Measurements from ENCODE around the gene MAML3.

MAML3 gene

DNA sequence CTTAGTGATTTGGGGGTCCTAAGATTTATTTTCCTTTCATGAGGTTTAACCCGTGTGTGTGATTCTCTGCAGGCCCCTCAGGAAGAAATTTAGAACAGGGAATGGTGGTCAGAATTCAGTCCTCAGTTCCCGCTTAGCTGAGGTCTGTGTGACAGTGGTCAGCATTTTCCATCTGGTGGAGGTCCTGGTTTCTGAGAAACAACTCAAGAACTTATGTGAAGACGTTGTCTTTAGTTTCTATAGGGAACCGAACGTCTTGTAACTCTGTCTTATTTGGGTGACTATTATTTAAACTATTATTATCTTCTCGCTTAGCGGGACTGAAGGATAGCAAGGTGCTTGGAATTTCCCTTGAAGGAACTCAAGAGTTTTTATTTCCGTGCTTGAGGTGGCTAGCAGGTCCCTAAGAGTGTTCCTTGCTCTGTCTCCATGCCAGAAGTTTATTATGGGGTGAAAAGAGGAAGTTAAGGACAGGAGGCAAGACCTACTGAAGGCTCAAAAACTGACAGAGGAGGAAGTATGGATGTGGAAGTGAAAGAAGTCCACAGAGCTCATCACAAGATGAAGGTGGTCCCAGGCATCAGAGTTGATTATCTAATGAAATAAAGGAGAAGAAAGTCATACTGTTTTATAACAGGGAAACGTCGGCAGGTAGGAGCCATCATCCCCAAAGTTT is 479.0 kb downstream of the MAML3 start:
- no peaks in the 10 kb centered on the region for H3K9me3 Mint-ChIP-seq
- no peaks in the 10 kb centered on the region for H3K27me3 Mint-ChIP-seq
- no peak for DNase-seq
- no peaks in the 10 kb centered on the region for H3K4me1 Mint-ChIP-seq (ENCODE audit: low read depth)
- H3K27ac Mint-ChIP-seq = no peak overlapping the region
- H3K36me3 Mint-ChIP-seq (ENCODE audit: low read depth) = peaks cover 2% of the 10 kb centered on the region
- no peak overlapping the region for H3K4me3 Mint-ChIP-seq

GRCh38 chr4:139672732-139673131 is 481.3 kb downstream of the MAML3 start:
- H3K4me1 Mint-ChIP-seq (ENCODE audit: low read depth) = no peaks in the 10 kb centered on the region
- no peak for DNase-seq
- no peak overlapping the region for H3K27ac Mint-ChIP-seq
- no peaks in the 10 kb centered on the region for H3K9me3 Mint-ChIP-seq
- H3K4me3 Mint-ChIP-seq = no peak overlapping the region
- no peaks in the 10 kb centered on the region for H3K36me3 Mint-ChIP-seq (ENCODE audit: low read depth)
- H3K27me3 Mint-ChIP-seq = no peaks in the 10 kb centered on the region

DNA sequence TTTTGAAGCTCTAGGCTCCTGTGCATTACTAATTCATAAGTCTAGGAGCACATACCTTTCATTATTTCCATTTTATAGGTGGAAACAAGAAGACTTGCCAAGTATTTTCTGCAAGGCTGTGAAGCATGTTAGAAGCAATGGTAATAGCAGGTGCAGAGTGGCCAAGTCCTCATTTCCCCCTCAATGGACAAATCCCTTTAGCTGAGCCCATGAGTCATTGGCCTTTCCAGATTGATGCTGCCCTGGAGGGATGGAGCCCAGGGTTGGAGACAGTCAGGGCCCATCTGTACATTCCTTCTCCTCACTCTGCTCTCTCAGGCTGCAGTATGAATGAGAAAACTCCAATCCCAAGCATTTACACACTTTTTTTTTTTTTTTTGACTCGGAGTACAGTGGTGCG is 481.8 kb downstream of the MAML3 start:
- H3K4me3 Mint-ChIP-seq = no peak overlapping the region

GRCh38 chr4:139670775-139671174 is 483.2 kb downstream of the MAML3 start:
- DNase-seq = no peak
- Mint-ChIP-seq H3K27ac (no peak overlapping the region), H3K27me3 (no peaks in the 10 kb centered on the region), H3K4me1 (ENCODE audit: low read depth) (peaks cover 13% of the 10 kb centered on the region), H3K9me3 (no peaks in the 10 kb centered on the region), H3K4me3 (no peak overlapping the region), H3K36me3 (ENCODE audit: low read depth) (no peaks in the 10 kb centered on the region)

More for the DNA sequence above, 481.8 kb downstream of the MAML3 start:
- H3K27me3 Mint-ChIP-seq = no peaks in the 10 kb centered on the region
- DNase-seq = no peak
- H3K4me1 Mint-ChIP-seq (ENCODE audit: low read depth) = no peaks in the 10 kb centered on the region
- no peak overlapping the region for H3K27ac Mint-ChIP-seq
- no peaks in the 10 kb centered on the region for H3K9me3 Mint-ChIP-seq
- no peaks in the 10 kb centered on the region for H3K36me3 Mint-ChIP-seq (ENCODE audit: low read depth)

DNA sequence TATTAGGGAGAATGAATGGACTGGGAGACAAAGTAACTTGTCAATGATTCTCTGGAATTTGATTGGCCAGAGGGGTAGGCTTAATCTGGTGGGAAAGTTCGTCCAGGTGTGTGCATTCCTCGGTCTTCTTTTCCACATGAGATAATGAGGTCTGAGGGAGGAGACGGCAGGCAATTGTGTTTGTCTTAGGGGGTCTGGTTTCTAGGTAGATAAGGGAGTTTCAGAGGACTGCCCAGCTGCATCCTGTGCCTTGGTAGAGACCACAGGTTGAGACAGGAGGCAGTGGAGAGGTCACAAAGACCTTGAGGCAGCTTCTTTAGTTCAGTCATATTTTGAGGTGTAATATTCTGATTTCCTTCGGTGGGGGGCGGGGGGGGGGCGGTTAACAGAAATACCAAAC is 484.1 kb downstream of the MAML3 start:
- H3K27ac Mint-ChIP-seq = no peak overlapping the region
- no peaks in the 10 kb centered on the region for H3K36me3 Mint-ChIP-seq (ENCODE audit: low read depth)
- H3K27me3 Mint-ChIP-seq = no peaks in the 10 kb centered on the region
- no peak for DNase-seq
- H3K4me3 Mint-ChIP-seq = no peak overlapping the region
- H3K9me3 Mint-ChIP-seq = no peaks in the 10 kb centered on the region
- H3K4me1 Mint-ChIP-seq (ENCODE audit: low read depth) = peaks cover 20% of the 10 kb centered on the region

DNA sequence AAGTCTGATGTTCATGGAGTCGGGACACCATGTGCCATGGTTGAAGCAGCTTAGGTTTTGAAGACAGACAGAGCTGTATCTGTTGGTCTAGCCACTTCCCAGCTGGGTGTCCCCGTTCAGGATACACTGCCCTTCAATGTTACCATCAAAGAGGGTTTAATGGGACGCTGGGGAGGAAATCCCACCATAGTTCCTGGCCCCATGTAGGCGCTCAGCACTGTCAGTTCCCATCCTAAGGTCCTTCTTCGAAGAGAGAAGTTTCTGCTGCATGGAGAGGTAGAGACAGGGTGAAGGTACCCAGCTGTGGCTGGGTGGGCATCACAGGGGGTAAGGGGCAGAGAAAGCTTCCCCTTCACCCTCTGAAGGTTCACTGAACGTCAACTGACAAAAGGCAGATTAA is 484.6 kb downstream of the MAML3 start:
- Mint-ChIP-seq H3K9me3 (no peaks in the 10 kb centered on the region), H3K36me3 (ENCODE audit: low read depth) (no peaks in the 10 kb centered on the region), H3K27ac (no peak overlapping the region), H3K4me3 (no peak overlapping the region), H3K4me1 (ENCODE audit: low read depth) (peaks cover 20% of the 10 kb centered on the region), H3K27me3 (no peaks in the 10 kb centered on the region)
- DNase-seq = no peak

DNA sequence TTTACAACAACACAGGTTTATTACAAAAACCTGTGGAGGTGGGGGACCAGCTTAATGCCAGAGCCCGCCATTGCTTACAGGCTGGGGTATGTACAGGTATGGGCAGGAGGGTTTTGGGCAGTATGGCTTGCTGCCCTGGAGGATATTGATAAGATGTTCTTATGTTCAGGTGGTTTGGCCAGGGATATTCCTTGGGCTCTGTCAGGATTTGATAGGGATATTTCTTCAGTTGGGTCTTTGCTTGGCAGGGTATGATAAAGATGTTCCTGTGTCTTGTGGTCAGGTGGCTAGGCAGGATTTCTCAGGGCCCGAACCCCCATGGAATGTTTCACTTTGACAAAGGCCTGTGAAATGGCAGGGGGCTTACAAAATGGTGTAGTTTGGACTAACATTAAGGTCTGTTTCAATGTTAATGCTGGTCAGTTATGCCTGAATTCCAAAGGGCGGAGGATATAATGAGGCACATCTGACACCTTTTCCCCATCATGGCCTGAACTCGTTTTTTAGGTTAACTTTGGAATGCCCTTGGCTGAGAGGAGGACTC is 485.3 kb downstream of the MAML3 start:
- Mint-ChIP-seq H3K27me3 (no peaks in the 10 kb centered on the region), H3K36me3 (ENCODE audit: low read depth) (no peaks in the 10 kb centered on the region), H3K9me3 (no peaks in the 10 kb centered on the region), H3K4me1 (ENCODE audit: low read depth) (peaks cover 20% of the 10 kb centered on the region), H3K4me3 (no peak overlapping the region), H3K27ac (no peak overlapping the region)
- DNase-seq = no peak

DNA sequence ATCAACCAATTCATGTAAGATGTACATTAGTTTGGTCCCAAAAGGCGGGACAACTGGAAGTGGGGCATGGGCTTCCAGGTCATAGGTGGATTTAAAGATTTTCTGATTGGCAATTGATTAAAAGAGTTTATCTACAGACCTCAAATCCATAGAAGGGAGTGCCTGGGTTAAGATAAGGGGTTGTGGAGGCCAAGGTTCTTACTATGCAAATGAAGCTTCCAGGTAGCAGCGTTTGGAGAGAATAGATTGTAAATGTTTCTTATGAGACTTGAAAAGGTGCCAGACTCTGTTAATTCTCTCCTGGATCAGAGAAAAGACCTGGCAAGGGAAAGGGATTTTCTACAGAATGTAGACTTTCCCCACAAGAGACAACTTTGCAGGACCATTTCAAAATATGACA is 485.9 kb downstream of the MAML3 start:
- no peaks in the 10 kb centered on the region for H3K27me3 Mint-ChIP-seq
- no peak for DNase-seq
- no peaks in the 10 kb centered on the region for H3K36me3 Mint-ChIP-seq (ENCODE audit: low read depth)
- H3K4me1 Mint-ChIP-seq (ENCODE audit: low read depth) = peaks cover 20% of the 10 kb centered on the region
- no peak overlapping the region for H3K27ac Mint-ChIP-seq
- H3K9me3 Mint-ChIP-seq = no peaks in the 10 kb centered on the region
- no peak overlapping the region for H3K4me3 Mint-ChIP-seq
